Keratinocyte (primary cell): ENCODE data around the gene PTPN14.

Experiments
- CTCF ChIP-seq, 3 experiments: IDR thresholded peaks in 1 of 3; conservative IDR thresholded peaks in 1 of 3; optimal IDR thresholded peaks in 1 of 3; 2 replicates in 2 of 3; 3 replicates in 1 of 3; pipeline versions ENCODE3 to v1.5.1; 2011; ENCODE audit warnings: low read length in 3 of 3, mild to moderate bottlenecking in 3 of 3, moderate library complexity in 2 of 3, control low read depth in 1 of 3, inconsistent platforms in 1 of 3; ENCODE audit not compliant: insufficient read depth in 2 of 3; ENCODE audit errors: extremely low read depth in 1 of 3
- EZH2 ChIP-seq: IDR thresholded peaks from one replicate; pipeline ENCODE4 v1.6.1; 2012; ENCODE audit warnings: inconsistent platforms, mild to moderate bottlenecking, low read length, moderate library complexity

GRCh38 chr1:214360525-214361164 is 190.8 kb downstream of the PTPN14 start:
- TF ChIP-seq EZH2 = no peak
- no peak for TF ChIP-seq CTCF (optimal IDR thresholded peaks at IDR 0.05 in 1 of 3, IDR thresholded peaks at IDR 0.05 in 1 of 3, conservative IDR thresholded peaks at IDR 0.05 in 1 of 3; ENCODE audit: extremely low read depth in 1 of 3, insufficient read depth in 2 of 3, low read length in 3 of 3)
